Stimulated activated effector memory CD8-positive, alpha-beta T cell treated with anti-CD3 and anti-CD28 coated beads, Interleukin-12 subunit alpha, Interleukin-12 subunit beta, amount 100 ng/mL, for 72 hours (primary cell): Measurements from ENCODE around the gene OR5B3.
"Not testable (repeated sequence)": the region's sequence is repeated elsewhere in the genome, so short reads cannot be mapped to it uniquely, and the experiment has no call there.

ENCODE experiments used
- ATAC-seq: fragments of 150-1000 bp; cut with Tn5 transposase; 2 replicates; pipeline ENCODE4 v1.10.0; 2021
- DNase-seq, 2 donors: peaks; one replicate each; pipeline ENCODE4 v3.0.0; 2021 to 2022; ENCODE audit warnings: low spot score in 2 of 2
- H3K27ac Mint-ChIP-seq: one replicate; pipeline ENCODE4 v1.8.0; 2022; ENCODE audit warnings: mild to moderate bottlenecking, mixed read lengths
- H3K36me3 Mint-ChIP-seq: one replicate; pipeline ENCODE4 v1.8.0; 2022; ENCODE audit warnings: mild to moderate bottlenecking, mixed read lengths
- H3K4me1 Mint-ChIP-seq: one replicate; pipeline ENCODE4 v1.8.0; 2022; ENCODE audit warnings: mixed read lengths
- H3K4me3 Mint-ChIP-seq: one replicate; pipeline ENCODE4 v1.8.0; 2022; ENCODE audit warnings: mild to moderate bottlenecking, mixed read lengths
- H3K9me3 Mint-ChIP-seq: one replicate; pipeline ENCODE4 v1.8.0; 2022; ENCODE audit warnings: mixed read lengths

Gene OR5B3

DNA sequence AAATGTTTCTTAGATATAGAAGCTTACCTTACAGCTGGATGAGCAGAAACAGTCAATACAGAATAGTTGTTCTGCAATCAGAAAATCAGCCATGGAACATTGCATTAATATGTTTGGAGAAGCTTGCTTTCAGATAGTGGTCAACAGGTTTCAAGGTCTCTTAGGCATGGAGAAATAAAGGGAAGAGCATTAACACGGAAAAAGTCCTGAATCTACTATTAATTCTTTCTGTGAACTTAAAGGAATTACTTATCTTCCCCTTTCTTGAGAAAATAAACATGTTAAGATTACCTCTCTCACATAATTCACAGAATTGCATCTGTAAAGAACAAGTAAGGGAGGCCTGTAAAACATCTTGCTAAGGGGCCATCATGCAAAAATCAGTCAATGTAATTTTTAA lies at the start of gene OR5B3:
Gene OR5B3, minus strand, starts transcription at position 101 of the 400 bp plus-strand sequence. CDS start 3,465 bp downstream, outside the sequence.
- no peaks in the 10 kb centered on the region for H3K4me1 Mint-ChIP-seq
- no peak within 1 kb of the TSS for H3K4me3 Mint-ChIP-seq
- H3K36me3 Mint-ChIP-seq = no peaks in the 10 kb centered on the region
- peaks cover 13% of the 10 kb centered on the region for H3K9me3 Mint-ChIP-seq
- no peak for ATAC-seq
- H3K27ac Mint-ChIP-seq = no peak within 1 kb of the TSS
- no peak for DNase-seq

DNA sequence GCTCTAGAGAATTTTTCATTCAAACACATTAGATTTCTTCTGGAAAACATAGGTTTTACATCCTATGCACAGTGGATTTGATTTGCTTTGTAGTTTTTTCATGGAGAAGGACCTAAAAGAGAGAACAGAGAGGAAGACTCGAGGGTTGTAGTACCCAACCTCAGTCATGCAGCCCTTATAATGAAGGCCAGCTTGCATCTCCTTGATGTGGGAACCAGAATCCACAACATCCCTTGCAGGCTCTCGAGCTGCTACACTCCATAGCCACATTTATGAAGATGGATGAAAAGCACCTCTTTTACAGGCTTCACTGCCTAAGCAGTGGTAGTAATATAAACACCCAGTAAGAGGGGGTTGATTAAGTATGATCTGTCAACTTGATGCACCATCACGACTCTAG lies 44.9 kb upstream of the OR5B3 start:
- Mint-ChIP-seq H3K27ac (no peak overlapping the region), H3K4me1 (no peaks in the 10 kb centered on the region), H3K36me3 (no peaks in the 10 kb centered on the region), H3K9me3 (peaks cover 2% of the 10 kb centered on the region), H3K4me3 (no peak overlapping the region)
- no peak for ATAC-seq
- DNase-seq = no peak

DNA sequence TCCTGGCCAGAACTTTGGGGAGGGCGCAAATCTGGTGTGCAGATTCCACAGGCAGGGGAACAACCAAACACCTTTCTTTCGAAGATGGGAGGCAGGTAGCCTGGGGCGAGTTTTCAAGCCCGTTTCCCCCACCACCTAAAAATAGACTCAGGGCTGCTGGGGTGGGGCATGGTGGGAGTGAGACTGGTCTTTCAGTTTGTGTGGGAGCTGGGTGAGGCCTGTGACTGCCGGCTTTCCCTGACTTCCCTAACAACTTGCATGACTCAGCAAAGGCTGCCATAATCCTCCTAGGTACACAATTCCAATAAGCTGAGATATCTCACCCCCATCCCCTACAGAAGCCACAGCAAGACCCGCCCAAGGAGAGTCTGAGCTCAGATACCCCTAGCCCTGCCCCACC lies 39.6 kb upstream of the OR5B3 start:
- Mint-ChIP-seq H3K36me3 (no peaks in the 10 kb centered on the region), H3K4me1 (no peaks in the 10 kb centered on the region), H3K27ac (no peak overlapping the region), H3K4me3 (no peak overlapping the region), H3K9me3 (no peaks in the 10 kb centered on the region)
- ATAC-seq (no peak), DNase-seq (no peak)

DNA sequence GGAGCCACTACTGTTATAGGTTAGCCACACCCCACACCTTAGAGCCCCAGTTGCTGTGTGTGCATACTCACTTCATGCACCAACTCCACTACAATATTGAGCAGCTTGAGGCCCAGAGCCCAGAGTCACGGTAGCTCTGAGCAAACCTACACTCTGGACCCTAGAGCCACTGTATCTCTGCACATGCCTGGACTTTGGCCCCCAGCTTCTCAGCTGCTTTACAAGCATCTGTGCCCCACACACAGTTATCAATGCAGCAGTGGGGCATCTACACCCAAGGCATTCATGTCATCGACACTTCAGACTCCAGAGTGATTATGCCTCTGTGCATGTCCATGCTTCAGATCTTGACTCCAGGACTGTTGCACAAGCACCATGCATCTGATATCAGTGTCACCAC lies 37.6 kb upstream of the OR5B3 start:
- no peaks in the 10 kb centered on the region for H3K9me3 Mint-ChIP-seq
- no peak overlapping the region for H3K4me3 Mint-ChIP-seq
- peak; percentile 28 for ATAC-seq
- H3K36me3 Mint-ChIP-seq = no peaks in the 10 kb centered on the region
- no peak overlapping the region for H3K27ac Mint-ChIP-seq
- no peaks in the 10 kb centered on the region for H3K4me1 Mint-ChIP-seq
- DNase-seq = no peak

DNA sequence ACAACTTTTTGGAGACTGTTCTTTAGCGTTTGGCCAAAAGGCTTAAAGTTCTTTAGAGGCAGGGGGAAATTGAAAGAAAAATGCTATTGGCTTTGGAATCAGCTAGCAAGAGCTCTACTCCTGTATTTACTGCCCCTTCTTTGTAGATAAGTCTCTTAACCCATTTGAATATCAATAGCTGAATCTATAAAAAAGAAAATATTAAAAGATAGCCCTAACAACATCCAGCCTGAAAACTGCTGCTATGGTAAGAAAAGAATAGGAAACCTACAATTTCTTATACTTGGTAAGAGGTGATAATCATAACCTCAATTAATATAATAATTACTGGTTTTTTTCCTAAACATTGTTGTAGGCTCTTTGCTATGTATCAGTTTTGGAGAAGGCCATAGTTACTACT lies 35.5 kb upstream of the OR5B3 start, which contains the start of gene OR5B12:
Gene OR5B12, minus strand, starts transcription at position 101 of the 400 bp plus-strand sequence. CDS start 2,085 bp downstream, outside the sequence.
- no peak within 1 kb of the TSS for H3K4me3 Mint-ChIP-seq
- no peaks in the 10 kb centered on the region for H3K36me3 Mint-ChIP-seq
- H3K9me3 Mint-ChIP-seq = no peaks in the 10 kb centered on the region
- DNase-seq = no peak
- H3K4me1 Mint-ChIP-seq = no peaks in the 10 kb centered on the region
- H3K27ac Mint-ChIP-seq = no peak within 1 kb of the TSS
- ATAC-seq = no peak

DNA sequence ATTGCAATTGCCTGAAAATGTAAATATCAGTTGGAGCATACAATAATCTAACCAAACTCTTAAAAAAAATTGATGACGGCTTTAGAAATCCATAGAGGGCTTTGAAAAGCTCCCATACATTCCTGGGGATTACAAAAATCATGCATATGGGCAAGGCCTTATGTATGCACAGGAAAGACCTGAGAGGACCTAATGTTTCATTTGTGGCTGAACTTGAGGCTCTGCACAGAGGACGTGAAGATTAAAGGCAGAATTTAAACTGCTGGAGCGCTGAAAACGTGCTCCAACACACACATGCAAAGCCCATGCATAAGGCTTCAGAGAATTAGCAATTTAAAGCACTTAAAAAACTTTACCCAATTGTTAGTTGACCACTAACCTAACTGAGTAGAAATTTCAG lies 31.8 kb upstream of the OR5B3 start:
- Mint-ChIP-seq H3K27ac (no peak overlapping the region), H3K9me3 (no peaks in the 10 kb centered on the region), H3K4me3 (no peak overlapping the region), H3K4me1 (no peaks in the 10 kb centered on the region), H3K36me3 (no peaks in the 10 kb centered on the region)
- no peak for ATAC-seq
- DNase-seq = no peak

DNA sequence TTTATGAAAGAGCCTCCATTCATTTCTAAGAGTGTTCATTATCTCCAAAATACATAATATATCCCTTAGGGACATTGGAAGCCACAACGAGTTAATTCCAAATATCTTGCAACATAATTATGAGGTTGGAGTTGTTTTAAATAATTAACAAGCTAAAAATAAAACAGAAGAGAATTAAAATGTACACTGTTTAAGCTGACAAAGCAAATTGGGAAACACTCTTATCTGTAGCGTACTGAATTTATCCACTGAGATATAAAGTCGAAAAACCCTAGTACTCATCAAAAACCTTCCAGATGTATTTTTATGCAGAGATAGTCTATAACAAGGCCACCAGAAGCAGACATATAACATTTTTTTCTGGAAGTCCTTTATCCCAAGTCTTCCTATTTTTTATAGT lies 27.5 kb upstream of the OR5B3 start:
- ATAC-seq (no peak), DNase-seq (no peak)
- Mint-ChIP-seq H3K4me3 (no peak overlapping the region), H3K4me1 (no peaks in the 10 kb centered on the region), H3K27ac (no peak overlapping the region), H3K36me3 (no peaks in the 10 kb centered on the region), H3K9me3 (no peaks in the 10 kb centered on the region)

DNA sequence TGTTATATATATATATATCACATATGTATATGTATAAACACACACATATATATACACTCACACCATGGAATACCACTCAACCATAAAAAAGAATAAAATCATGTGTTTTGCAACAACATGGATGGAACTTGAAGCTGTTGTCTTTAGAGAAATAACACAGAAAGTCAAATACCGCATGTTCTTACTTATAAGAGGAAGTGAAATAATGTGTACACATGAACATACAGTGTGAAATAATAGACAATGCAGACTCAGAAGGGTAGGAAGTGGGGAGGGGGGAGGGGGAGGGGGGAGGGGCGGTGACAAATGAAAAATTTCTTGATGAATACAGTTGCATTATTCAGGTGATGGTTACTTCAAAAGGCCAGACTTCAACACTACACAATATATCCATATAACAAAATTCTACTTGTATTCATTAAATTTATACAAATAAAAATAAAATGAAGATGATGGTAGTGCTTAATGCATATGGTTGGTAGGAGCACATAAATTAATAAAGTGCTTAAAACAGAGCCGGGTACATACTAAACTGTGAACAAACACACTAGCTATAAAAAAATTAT lies 27.0 kb upstream of the OR5B3 start:
- Mint-ChIP-seq H3K4me3 (no peak overlapping the region), H3K4me1 (no peaks in the 10 kb centered on the region), H3K36me3 (no peaks in the 10 kb centered on the region), H3K9me3 (peaks cover 3% of the 10 kb centered on the region), H3K27ac (no peak overlapping the region)
- ATAC-seq (no peak), DNase-seq (no peak)

DNA sequence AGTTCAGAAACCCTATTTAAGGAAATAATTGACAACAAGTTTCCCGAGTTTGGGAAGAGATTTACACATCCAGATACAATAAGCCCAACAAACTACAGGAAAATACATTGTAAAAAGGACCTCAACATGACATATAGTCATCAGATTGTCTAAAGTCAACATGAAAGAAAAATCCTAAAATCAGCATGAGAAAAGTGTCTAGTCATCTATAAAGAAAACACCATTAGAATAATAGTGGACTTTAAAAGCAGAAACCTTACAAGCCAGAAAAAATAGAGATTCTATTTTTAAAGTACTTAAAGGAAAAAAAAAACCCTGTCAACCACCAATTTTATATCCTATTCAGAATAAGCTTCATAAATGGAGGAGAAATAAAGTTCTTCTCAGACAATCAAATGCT lies 22.6 kb upstream of the OR5B3 start:
- Mint-ChIP-seq H3K27ac (no peak overlapping the region), H3K4me3 (no peak overlapping the region), H3K9me3 (peaks cover 3% of the 10 kb centered on the region), H3K4me1 (no peaks in the 10 kb centered on the region), H3K36me3 (no peaks in the 10 kb centered on the region)
- ATAC-seq (no peak), DNase-seq (no peak)

DNA sequence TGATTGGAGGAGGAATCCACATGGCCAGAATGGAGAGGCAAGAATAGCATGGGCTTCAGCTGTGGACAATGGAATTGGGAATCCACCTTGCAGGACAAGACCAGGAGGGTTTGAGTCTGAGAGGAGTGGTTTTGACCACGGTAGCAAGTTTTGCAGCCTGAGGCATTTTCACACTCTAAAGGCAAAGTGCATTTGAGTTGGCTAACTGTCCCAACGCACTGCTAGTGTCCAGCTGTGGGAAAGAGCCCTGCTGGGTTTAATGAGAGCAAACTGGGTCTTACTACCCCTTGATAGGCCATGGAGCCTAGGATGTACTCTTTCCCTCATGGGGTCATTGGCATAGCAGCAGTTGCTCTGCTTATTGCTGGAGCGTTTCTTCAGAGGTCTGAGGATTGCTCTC lies 21.3 kb upstream of the OR5B3 start, which contains the start of gene OR5B2:
Gene OR5B2, minus strand, starts transcription at position 101 of the 400 bp plus-strand sequence. CDS start 4,860 bp downstream, outside the sequence.
- no peaks in the 10 kb centered on the region for H3K4me1 Mint-ChIP-seq
- H3K4me3 Mint-ChIP-seq = no peak within 1 kb of the TSS
- no peaks in the 10 kb centered on the region for H3K36me3 Mint-ChIP-seq
- no peak for ATAC-seq
- H3K27ac Mint-ChIP-seq = no peak within 1 kb of the TSS
- DNase-seq = no peak
- peaks cover 3% of the 10 kb centered on the region for H3K9me3 Mint-ChIP-seq

DNA sequence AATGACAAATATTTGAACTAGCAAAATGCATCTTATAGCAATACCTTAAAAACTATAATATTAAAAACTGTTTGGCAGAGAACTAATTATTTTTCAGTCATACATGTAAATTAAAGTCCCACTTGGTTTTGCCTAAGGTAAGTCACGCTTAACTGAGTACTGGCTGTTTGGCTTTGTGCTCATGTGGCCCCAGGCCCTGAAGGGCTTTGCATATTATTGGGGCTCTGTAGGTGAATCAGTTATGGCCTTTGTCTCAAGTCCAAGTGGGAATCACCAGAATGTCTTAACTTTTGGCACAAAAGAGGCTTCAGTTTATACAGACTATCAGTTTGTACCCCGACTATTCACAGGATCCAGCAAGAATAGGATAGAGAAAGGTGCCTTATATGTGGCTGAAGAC lies 7.1 kb downstream of the OR5B3 start:
- not testable (repeated sequence) for DNase-seq, H3K27ac Mint-ChIP-seq, ATAC-seq, H3K4me3 Mint-ChIP-seq, H3K9me3 Mint-ChIP-seq, H3K4me1 Mint-ChIP-seq, H3K36me3 Mint-ChIP-seq

DNA sequence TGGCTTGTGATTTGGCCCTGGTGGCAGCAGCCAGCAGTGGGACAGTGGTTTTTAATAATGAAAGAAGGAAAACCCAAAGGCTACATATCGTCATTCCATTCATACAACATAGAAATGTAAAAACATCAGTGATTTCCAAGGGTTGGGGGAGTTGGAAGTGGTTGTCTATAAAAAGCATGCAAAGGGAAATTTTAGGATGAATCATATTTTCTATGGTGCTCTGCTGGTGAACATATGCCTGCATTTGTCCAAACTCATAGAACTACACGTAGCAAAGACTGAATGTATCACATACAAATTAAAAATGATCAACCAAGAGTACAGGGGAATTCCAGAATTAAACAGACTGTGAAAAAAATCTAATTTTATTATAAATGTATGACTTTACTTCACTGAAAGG lies 11.1 kb downstream of the OR5B3 start:
- Mint-ChIP-seq H3K4me1 (no peaks in the 10 kb centered on the region), H3K9me3 (no peaks in the 10 kb centered on the region), H3K27ac (no peak overlapping the region), H3K4me3 (no peak overlapping the region), H3K36me3 (no peaks in the 10 kb centered on the region)
- ATAC-seq (no peak), DNase-seq (no peak)

DNA sequence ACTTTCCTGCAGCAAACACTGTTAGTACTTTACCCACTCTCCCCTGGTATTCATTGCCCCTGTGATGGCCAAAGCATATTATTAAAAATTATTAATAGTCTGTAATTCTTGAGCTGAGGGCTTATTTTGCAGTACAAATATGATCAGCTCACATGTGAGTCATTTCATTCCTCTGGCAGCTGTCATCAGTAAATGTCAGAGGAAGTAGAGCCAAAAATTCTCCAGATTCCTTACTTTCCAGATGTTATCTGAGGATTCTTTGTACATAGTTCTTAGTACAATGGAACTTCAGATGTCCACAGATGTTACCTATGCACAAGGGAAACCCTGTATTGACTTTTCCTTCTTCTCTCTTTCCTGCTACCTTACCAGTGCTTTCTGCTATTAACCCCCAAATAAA lies 12.5 kb downstream of the OR5B3 start:
- Mint-ChIP-seq H3K27ac (no peak overlapping the region), H3K4me3 (no peak overlapping the region), H3K36me3 (no peaks in the 10 kb centered on the region), H3K9me3 (no peaks in the 10 kb centered on the region), H3K4me1 (no peaks in the 10 kb centered on the region)
- DNase-seq (no peak), ATAC-seq (no peak)

DNA sequence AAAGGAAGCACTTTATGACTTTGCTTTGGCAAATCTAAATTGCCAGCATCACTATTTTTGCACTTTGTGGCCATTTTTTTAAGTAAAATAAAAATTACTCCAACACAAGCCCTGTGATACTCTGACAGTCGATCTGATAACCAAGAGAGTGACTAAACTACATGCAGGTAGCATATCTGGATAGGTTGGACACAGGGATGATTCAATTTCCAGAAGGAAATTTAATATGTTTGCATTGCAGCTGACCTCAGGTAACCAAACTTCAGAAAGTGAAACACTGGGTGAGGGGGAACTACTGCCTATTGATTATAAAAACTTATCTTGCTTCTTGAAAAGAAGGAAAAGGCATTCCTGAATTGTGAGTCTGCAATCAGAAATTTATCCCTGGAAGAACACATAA lies 13.9 kb downstream of the OR5B3 start:
- Mint-ChIP-seq H3K36me3 (no peaks in the 10 kb centered on the region), H3K4me3 (no peak overlapping the region), H3K9me3 (no peaks in the 10 kb centered on the region), H3K27ac (no peak overlapping the region), H3K4me1 (no peaks in the 10 kb centered on the region)
- DNase-seq (no peak), ATAC-seq (no peak)

DNA sequence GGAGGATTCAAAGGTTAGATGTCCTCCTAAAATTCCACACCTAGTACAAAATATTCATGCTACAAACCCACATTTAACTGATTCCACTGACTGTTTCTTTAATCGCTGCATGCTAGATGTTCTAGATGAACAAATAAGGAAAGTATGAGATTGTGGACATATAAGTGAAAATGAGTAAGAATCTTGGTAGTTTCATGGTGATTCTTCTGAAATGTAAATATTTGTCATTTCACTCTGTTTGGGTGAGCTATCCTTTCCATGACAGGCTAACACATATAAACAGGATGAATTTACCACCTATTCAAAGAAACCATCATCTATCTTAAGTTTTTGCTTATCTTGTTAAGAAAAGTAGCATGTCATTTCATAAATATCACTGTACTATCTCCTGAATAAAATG lies 14.8 kb downstream of the OR5B3 start:
- DNase-seq (no peak), ATAC-seq (peak; percentile 76)
- no peak overlapping the region for H3K27ac Mint-ChIP-seq
- no peaks in the 10 kb centered on the region for H3K36me3 Mint-ChIP-seq
- H3K4me1 Mint-ChIP-seq = no peaks in the 10 kb centered on the region
- no peaks in the 10 kb centered on the region for H3K9me3 Mint-ChIP-seq
- H3K4me3 Mint-ChIP-seq = no peak overlapping the region

DNA sequence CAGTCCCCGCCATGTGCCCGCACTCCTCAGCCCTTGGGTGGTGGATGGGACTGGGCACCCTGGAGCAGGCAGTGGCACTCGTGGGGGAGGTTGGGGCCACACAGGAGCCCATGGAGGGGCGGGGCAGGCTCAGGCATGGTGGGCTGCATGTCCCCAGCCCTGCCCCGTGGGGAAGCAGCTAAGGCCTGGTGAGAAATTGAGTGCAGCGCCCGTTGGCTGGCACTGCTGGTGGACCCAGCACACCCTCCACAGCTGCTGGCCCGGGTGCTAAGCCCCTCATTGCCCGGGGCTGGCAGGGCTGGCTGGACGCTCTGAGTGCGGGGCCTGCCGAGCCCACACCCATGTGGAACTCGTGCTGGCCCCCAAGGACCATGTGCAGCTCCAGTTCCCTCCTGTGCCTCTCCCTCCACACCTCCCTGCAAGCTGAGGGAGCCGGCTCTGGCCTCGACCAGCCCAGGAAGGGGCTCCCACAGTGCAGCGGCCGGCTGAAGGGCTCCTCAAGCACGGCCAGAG lies 16.1 kb downstream of the OR5B3 start:
- Mint-ChIP-seq H3K4me1 (no peaks in the 10 kb centered on the region), H3K4me3 (no peak overlapping the region)
- ATAC-seq = no peak

DNA sequence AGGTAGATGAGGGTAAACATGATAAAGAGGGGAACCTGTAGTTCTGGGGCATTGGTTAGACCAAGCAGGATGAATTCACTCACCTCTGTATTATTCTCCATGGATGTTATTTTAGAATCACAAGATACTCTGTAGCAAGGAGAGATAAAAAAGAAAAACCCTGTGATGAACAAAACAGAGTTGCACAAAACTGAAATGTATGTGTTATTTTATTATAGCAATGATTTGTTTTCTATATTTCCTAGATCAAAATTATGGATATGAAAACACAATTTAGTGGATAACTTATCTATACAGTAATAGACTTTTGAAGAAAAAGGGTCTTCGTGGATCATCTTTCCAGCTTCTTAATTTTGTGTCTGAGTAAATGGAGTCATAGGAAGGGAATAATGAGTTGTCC lies 47.7 kb downstream of the OR5B3 start, which contains the start of gene OR5B17:
Gene OR5B17, minus strand, starts transcription at position 101 of the 400 bp plus-strand sequence. Its CDS starts 0 bp downstream, at position 101.
- no peak within 1 kb of the TSS for H3K27ac Mint-ChIP-seq
- H3K4me1 Mint-ChIP-seq = no peaks in the 10 kb centered on the region
- H3K9me3 Mint-ChIP-seq = no peaks in the 10 kb centered on the region
- no peaks in the 10 kb centered on the region for H3K36me3 Mint-ChIP-seq
- ATAC-seq = no peak
- DNase-seq = no peak
- H3K4me3 Mint-ChIP-seq = no peak within 1 kb of the TSS

More for the DNA sequence above, 16.1 kb downstream of the OR5B3 start:
- DNase-seq = no peak
- no peaks in the 10 kb centered on the region for H3K9me3 Mint-ChIP-seq
- no peak overlapping the region for H3K27ac Mint-ChIP-seq
- no peaks in the 10 kb centered on the region for H3K36me3 Mint-ChIP-seq
